GM20000 (cell line): ENCODE measurements around the gene TICAM1.
A peak's percentile ranks its signal among the peaks of the same experiment; 100 is the strongest.
"Not testable (repeated sequence)": the region's sequence is repeated elsewhere in the genome, so short reads cannot be mapped to it uniquely, and the experiment has no call there.

Source experiments
- DNase-seq: peaks from one replicate; pipeline ENCODE4 v3.0.0; 2012; ENCODE audit warnings: low spot score
- TF ChIP-seq, protein P1 (sequence below): IDR thresholded peaks from 2 replicates; pipeline ENCODE4 v1.5.1; 2012; ENCODE audit warnings: mild to moderate bottlenecking, control low read depth; ENCODE audit errors: extremely low read depth, missing control alignments

The TICAM1 gene

DNA sequence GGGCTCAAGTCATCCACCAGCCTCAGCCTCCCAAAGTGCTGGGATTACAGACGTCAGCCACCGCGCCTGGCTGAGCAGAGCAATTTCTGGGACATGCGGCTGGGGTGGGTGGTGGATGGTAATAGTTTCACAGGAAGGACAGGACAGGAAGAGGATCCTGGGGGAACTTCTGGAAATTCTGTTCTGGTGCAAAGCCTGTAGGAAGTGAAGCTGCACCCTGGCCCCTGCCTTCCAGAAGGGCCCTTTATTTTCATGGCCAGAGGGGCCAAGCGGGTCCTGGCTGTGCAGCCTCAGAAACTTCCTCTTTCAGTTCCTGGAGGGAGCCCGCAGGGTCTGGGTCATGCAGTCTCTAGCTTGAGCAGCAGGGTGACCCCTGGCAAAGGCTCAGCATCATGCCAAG, 24.3 kb downstream of the TICAM1 start:
- TF ChIP-seq, protein P1, sequence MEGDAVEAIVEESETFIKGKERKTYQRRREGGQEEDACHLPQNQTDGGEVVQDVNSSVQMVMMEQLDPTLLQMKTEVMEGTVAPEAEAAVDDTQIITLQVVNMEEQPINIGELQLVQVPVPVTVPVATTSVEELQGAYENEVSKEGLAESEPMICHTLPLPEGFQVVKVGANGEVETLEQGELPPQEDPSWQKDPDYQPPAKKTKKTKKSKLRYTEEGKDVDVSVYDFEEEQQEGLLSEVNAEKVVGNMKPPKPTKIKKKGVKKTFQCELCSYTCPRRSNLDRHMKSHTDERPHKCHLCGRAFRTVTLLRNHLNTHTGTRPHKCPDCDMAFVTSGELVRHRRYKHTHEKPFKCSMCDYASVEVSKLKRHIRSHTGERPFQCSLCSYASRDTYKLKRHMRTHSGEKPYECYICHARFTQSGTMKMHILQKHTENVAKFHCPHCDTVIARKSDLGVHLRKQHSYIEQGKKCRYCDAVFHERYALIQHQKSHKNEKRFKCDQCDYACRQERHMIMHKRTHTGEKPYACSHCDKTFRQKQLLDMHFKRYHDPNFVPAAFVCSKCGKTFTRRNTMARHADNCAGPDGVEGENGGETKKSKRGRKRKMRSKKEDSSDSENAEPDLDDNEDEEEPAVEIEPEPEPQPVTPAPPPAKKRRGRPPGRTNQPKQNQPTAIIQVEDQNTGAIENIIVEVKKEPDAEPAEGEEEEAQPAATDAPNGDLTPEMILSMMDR, result no peak
- no peak for DNase-seq

DNA sequence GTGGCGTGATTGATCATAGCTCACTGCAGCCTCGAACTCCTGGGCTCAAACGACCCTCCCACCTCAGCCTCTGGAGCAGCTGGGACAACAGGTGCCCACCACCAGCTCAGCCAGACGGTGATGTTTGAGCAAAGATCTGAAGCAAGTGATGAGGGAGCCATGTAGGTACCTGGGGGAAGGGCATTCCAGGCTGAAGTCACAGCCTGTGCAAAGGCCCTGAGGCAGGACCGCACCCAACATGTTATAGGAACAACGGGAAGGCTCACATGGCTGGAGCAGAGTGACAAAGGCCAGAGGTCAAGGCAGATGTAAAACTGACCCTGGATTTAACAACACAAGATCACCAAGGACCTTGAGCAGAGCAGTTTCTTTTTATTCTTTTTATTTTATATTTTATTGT, 25.1 kb downstream of the TICAM1 start:
- no peak for DNase-seq
- TF ChIP-seq, protein P1, result no peak

DNA sequence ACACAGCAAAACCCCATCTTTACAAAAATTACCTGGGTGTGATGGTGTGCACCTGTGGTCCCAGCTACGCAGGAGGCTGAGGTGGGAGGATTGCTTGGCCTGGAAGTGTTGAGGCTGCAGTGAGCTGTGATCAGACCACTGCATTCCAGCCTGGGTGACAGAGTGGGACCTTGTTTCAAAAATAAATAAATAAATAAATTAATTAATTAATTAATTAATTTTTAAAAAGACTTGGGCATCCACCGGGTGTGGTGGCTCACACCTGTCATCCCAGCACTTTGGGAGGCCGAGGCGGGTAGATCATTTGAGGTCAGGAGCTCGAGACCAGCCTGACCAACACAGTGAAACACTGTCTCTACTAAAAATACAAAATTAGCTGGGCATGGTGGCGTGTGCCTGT, 26.4 kb downstream of the TICAM1 start:
- DNase-seq, result not testable (repeated sequence)

DNA sequence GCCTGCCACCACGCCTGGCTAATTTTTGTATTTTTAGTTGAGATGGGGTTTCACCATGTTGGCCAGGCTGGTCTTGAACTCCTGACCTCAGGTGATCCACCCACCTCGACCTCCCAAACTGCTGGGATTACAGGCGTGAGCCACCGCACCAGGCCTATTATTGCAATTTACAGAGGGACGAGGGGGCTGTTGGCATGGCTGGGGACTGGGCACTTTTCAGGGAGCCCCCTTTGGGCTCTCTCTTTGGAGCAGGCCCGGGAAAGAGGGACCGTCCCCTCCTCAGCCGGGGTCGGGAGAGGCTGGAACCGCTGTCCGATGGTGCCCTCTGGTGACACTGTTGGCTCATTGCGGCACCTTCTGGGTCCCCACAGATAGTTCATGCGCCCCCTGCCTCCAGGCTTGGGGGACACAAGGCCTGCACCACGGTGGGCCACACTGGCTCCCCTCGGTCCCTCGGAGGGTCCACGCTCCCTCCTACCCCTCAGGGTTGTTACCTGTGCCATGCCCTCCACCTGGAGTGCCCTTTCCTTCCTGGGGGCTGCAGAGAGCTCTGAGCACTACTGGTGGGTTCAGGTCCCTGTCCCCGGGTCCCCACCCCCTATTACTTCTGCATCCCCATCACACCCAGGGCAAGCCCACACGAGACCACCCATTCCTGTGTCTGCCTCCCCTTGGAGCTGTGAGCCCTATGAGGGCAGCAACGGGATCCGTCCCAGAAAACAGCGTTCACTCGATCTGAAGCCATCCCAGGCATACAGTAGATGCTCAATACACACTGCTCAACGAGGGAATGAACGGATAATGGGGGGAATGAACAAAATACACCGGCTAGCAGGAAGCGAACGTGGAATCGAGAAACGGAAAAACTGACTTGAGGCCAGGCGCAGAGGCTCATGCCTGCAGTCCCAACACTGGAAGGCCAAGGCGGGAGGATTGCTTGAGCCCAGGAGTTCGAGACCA, 27.5 kb downstream of the TICAM1 start:
- peak; percentile 81 for DNase-seq

DNA sequence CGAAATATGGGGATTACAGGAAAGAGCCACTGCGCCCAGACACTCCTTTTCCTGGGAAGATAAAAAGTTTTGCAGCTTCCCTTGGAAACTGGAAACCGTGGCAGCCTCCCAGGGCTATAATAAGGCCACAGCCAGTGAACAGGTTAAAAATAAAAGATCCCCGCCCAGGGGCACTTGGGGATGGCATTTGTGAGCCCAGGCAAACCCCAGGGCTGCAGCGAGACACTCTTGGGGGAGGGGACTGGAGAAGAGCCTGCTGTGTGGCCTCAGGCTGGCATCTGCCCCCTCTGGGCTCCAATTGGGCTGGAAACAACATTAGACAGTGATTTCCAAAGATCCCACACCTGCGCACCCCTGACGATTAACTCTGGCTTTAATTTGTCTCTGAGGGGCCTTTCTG, 28.8 kb downstream of the TICAM1 start:
- TF ChIP-seq, protein P1, result no peak
- no peak for DNase-seq

More for the DNA sequence above, 27.5 kb downstream of the TICAM1 start:
- TF ChIP-seq, protein P1, result peak; percentile 91

DNA sequence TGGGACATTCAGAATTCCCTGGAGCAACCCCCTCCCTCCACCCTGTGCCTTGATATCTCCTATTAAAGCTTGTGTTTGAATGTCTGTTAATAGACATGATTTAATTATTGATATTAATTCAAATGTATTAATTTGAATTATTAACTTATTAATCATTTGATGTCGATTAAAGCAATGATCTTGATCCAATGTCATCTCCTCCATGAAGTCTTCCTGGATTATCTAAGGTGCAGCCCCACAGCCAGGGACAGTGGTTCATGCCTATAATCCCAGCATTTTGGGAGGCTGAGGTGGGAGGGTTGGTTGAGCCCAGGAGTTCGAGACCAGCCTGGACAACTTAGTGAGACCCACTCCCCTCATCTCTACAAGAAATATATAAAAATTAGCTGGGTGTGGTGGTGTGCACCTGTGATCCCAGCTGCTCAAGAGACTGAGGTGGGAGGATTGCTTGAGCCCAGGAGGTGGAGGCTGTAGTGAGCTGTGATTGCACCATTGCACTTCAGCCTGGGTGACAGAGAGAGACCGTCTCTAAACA, 30.4 kb downstream of the TICAM1 start:
- no peak for DNase-seq
- TF ChIP-seq, protein P1, result no peak

DNA sequence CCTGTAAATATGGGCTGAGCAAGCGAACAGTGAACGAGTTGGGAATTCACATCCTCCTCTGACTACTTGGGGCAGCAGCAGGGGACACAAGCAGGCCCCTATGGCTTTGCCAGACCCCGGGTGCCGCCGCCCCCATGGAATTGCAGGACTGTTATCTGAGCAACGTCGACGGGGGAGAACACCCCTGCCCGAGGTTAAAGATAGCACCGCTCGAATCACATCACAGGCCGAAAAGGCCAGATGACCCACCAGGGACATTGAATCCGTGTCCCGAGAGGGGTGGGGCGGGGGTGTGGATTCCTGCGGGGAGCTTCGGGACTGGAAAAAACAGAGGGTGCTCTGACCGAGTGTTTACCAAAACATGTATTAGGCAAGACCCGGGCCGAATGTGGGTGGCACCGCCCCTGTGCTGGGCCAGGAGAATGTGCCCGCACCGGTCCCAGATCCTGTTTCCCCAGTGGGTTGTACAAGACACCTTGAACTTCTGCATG, 30.9 kb downstream of the TICAM1 start:
- DNase-seq, result no peak
- TF ChIP-seq, protein P1, result no peak
